Gastroesophageal sphincter (tissue), 3 donors: Measurements from ENCODE around the gene LAMB4.

ENCODE experiments used
- CTCF ChIP-seq, 4 experiments: fragments of 200-600 bp in 2 of 4; fragments of 450-650 bp in 2 of 4; sonication (generic) in 1 of 4; IDR thresholded peaks; one replicate each; pipeline ENCODE4 v1.5.1; 2017 to 2019; ENCODE audit warnings: antibody characterized with exemption in 4 of 4, mild to moderate bottlenecking in 2 of 4, moderate library complexity in 2 of 4
- EP300 ChIP-seq: sonication (generic); formaldehyde crosslinking; IDR thresholded peaks from one replicate; pipeline ENCODE4 v1.6.1; 2017; ENCODE audit warnings: antibody characterized with exemption, mild to moderate bottlenecking
- POLR2A ChIP-seq, 2 donors: fragments of 450-650 bp; IDR thresholded peaks; one replicate each; pipeline ENCODE4 v1.6.1; 2017; ENCODE audit warnings: antibody characterized with exemption in 2 of 2, mild to moderate bottlenecking in 2 of 2, moderate library complexity in 1 of 2
- POLR2AphosphoS5 ChIP-seq: sonication (generic); formaldehyde crosslinking; IDR thresholded peaks from one replicate; pipeline ENCODE4 v1.6.1; 2017; ENCODE audit warnings: antibody characterized with exemption

DNA sequence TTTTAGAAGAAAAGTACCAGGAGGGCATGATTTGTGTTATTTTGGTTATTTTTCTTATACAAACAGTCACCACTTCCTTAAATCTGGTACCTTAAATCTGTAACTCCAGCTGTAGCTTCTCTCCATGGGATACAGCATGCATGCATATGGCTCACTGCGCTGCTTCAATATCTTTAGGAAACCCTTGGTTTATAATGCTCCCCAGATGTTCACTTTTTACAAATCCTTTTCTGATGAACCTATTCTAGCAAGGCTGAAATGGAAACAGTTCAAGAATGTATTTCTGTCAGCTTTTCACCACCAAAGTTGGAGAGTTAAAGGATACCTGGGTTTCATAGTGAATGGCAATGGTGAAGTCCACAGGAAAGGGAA, 50.9 kb downstream of the LAMB4 start:
- TF ChIP-seq CTCF (IDR thresholded peaks at IDR 0.05): no peak
- TF ChIP-seq POLR2A (IDR thresholded peaks at IDR 0.05): no peak
- no peak for TF ChIP-seq EP300
- no peak for TF ChIP-seq POLR2AphosphoS5
